Endothelial cell of umbilical vein (primary cell): ENCODE results near the gene DAG1. TPM values are rescaled to one million over a fixed set of nuclear protein-coding genes. Genes with fewer than 3 reads are reported as not detected.

Source experiments
- BruUV-seq: library from RNA; stranded (reverse); fragments of 400-500 nt; replicated peaks from 2 replicates; lab custom pipeline; 2021; lab: Mats Ljungman, UMichigan
- CTCF ChIA-PET: fragments of 300-600, 350-600 bp; sonication (Branson Sonifier 250); formaldehyde crosslinking; loops from one replicate; lab custom pipeline; 2021; ENCODE audit warnings: antibody characterized with exemption, inconsistent platforms; lab: Charles Lee
- POLR2A ChIA-PET: fragments of 300-600, 350-600 bp; sonication (Branson Sonifier 250); formaldehyde crosslinking; loops from one replicate; lab custom pipeline; 2021; ENCODE audit warnings: antibody characterized with exemption, inconsistent platforms; lab: Charles Lee
- DNase-seq: peaks from one replicate; pipeline ENCODE4 v3.0.0-alpha.2; 2011; ENCODE audit warnings: low read depth, low spot score
- FAIRE-seq: peaks from 2 replicates; lab custom pipeline; 2011; peaks lifted over from hg19 to GRCh38; lab: Jason Lieb, UNC
- H2AFZ ChIP-seq: 2 replicates; pipeline ENCODE4 v1.6.0; 2012; ENCODE audit warnings: low read depth, low read length, control low read depth, inconsistent platforms
- H3K27ac ChIP-seq: 2 replicates; pipeline ENCODE4 v1.5.1; 2011; ENCODE audit warnings: low read depth, mild to moderate bottlenecking, control low read depth, low read length, moderate library complexity; ENCODE audit not compliant: insufficient read depth
- H3K27me3 ChIP-seq, 2 experiments: 2 replicates each; pipeline versions ENCODE4 v1.6.0 to v1.6.1; 2011; ENCODE audit warnings: low read length in 2 of 2, mixed read lengths in 1 of 2; ENCODE audit not compliant: control insufficient read depth in 2 of 2, insufficient read depth in 2 of 2
- H3K36me3 ChIP-seq, 2 experiments: 2 replicates in 1 of 2; 3 replicates in 1 of 2; pipeline ENCODE4 v1.5.1; 2011; ENCODE audit warnings: low read length in 2 of 2, mild to moderate bottlenecking in 1 of 2, moderate library complexity in 1 of 2; ENCODE audit not compliant: control insufficient read depth in 2 of 2, insufficient read depth in 2 of 2; ENCODE audit errors: extremely low read depth in 1 of 2
- H3K4me1 ChIP-seq: 3 replicates; pipeline ENCODE4 v1.5.1; 2011; ENCODE audit warnings: mild to moderate bottlenecking, low read length; ENCODE audit not compliant: control insufficient read depth, insufficient read depth; ENCODE audit errors: extremely low read depth
- H3K4me2 ChIP-seq: 2 replicates; pipeline ENCODE4 v1.6.1; 2011; ENCODE audit warnings: low read length, control low read depth, mixed read lengths; ENCODE audit not compliant: insufficient read depth
- H3K4me3 ChIP-seq, 3 experiments: fragments of 200-600 bp in 1 of 3; sonication (generic), shearing (Covaris generic) in 1 of 3; replicated peaks in 1 of 3; 2 replicates each; pipeline ENCODE4 v1.5.1; 2011 to 2016; ENCODE audit warnings: control low read depth in 3 of 3, low read length in 3 of 3, mild to moderate bottlenecking in 2 of 3, inconsistent platforms in 1 of 3, low read depth in 1 of 3, moderate library complexity in 1 of 3; ENCODE audit not compliant: insufficient read depth in 1 of 3
- H3K79me2 ChIP-seq: 2 replicates; pipeline ENCODE4 v1.6.0; 2012; ENCODE audit warnings: low read length, inconsistent platforms; ENCODE audit not compliant: control insufficient read depth, insufficient read depth
- H3K9ac ChIP-seq: replicated peaks from 2 replicates; pipeline ENCODE3; 2011; ENCODE audit warnings: low read length, control low read depth; ENCODE audit not compliant: insufficient read depth; ENCODE audit errors: extremely low read depth
- H3K9me1 ChIP-seq: replicated peaks from 3 replicates; pipeline ENCODE4 v1.6.0; 2011; ENCODE audit warnings: mild to moderate bottlenecking, low read length; ENCODE audit not compliant: control insufficient read depth, insufficient read depth; ENCODE audit errors: extremely low read depth
- H3K9me3 ChIP-seq: replicated peaks from 2 replicates; pipeline ENCODE4 v1.5.1; 2012; ENCODE audit warnings: low read length, inconsistent platforms; ENCODE audit not compliant: control insufficient read depth, insufficient read depth
- H4K20me1 ChIP-seq: replicated peaks from 2 replicates; pipeline ENCODE3; 2011; ENCODE audit warnings: mild to moderate bottlenecking, low read length; ENCODE audit not compliant: control insufficient read depth, insufficient read depth; ENCODE audit errors: extremely low read depth
- EZH2 ChIP-seq: IDR thresholded peaks from 2 replicates; pipeline ENCODE4 v1.6.1; 2012; ENCODE audit warnings: borderline replicate concordance, low read depth, mild to moderate bottlenecking, moderate library complexity, low read length, inconsistent platforms; ENCODE audit not compliant: severe bottlenecking
- FOS ChIP-seq: IDR thresholded peaks from 2 replicates; pipeline ENCODE4 v1.6.1; 2011; ENCODE audit warnings: mild to moderate bottlenecking, low read length, moderate library complexity, borderline replicate concordance; ENCODE audit not compliant: insufficient read depth
- GATA2 ChIP-seq: IDR thresholded peaks from 2 replicates; pipeline ENCODE4 v1.7.0; 2011; ENCODE audit warnings: low read depth, mild to moderate bottlenecking, moderate library complexity, mixed read lengths, low read length; ENCODE audit not compliant: insufficient read length, insufficient read depth
- JUN ChIP-seq: IDR thresholded peaks from 2 replicates; pipeline ENCODE4 v1.6.1; 2011; ENCODE audit warnings: borderline replicate concordance, low read depth; ENCODE audit not compliant: insufficient read length, insufficient read depth
- MYC ChIP-seq: IDR thresholded peaks from one replicate; pipeline ENCODE4 v1.6.1; 2011; ENCODE audit warnings: mild to moderate bottlenecking, low read depth, low read length
- POLR2A ChIP-seq: IDR thresholded peaks from 2 replicates; pipeline ENCODE4 v1.6.1; 2012; ENCODE audit warnings: low read depth, mild to moderate bottlenecking, control low read depth, low read length
- POLR2AphosphoS5 ChIP-seq: IDR thresholded peaks from 2 replicates; pipeline ENCODE4 v1.6.1; 2012; ENCODE audit warnings: low read depth, mild to moderate bottlenecking, control low read depth, low read length, moderate library complexity; ENCODE audit not compliant: insufficient read depth
- dilution Hi-C: fragments of 300-500 bp; cut with MboI; formaldehyde crosslinking; loops from one replicate; pipeline ENCODE4 v1.15.0; 2019; ENCODE audit warnings: low sequenced_read_pairs; ENCODE audit not compliant: extremely low pct_ligation_motif_present
- intact Hi-C: fragments of 100-400 bp; cut with micrococcal nuclease; formaldehyde crosslinking; loops from one replicate; pipeline ENCODE4 v1.10.0; 2022
- polyA plus RNA-seq, 4 experiments: library from polyadenylated mRNA; depleted of rRNA in 3 of 4; stranded (reverse) in 3 of 4; unstranded in 1 of 4; fragments of >200 nt; gene quantifications; 2 replicates each; pipeline versions ENCODE4 v1.2.1 to v1.2.3, GENCODE V29; 2011 to 2012; ENCODE audit warnings: missing spikeins in 1 of 4
- total RNA-seq: library from RNA; stranded (reverse); gene quantifications from 2 replicates; pipeline ENCODE4 v1.2.3, GENCODE V29; 2021
- TF ChIP-seq, protein P1 (sequence below), 2 donors: IDR thresholded peaks; 1 replicate in 1 of 2; 2 replicates in 1 of 2; pipeline ENCODE4 v1.5.1; 2011; ENCODE audit warnings: low read length in 2 of 2, mild to moderate bottlenecking in 2 of 2, moderate library complexity in 2 of 2, control low read depth in 1 of 2, inconsistent platforms in 1 of 2, low read depth in 1 of 2; ENCODE audit not compliant: insufficient read depth in 1 of 2; ENCODE audit errors: extremely low read depth in 1 of 2
- TF ChIP-seq, protein P2 (sequence below): IDR thresholded peaks from 2 replicates; pipeline ENCODE4 v1.6.1; 2011; ENCODE audit not compliant: insufficient read depth, insufficient read length

The DAG1 gene
- total and polyA plus RNA-seq, 2 donors (not counting 3 experiments of a cell fraction or from before 2014, with no cell fraction given): 59.6 to 97.5 TPM

- no peak for TF ChIP-seq JUN
- TF ChIP-seq POLR2A: no peak
- H3K27ac ChIP-seq: no peak overlapping the region
- POLR2A ChIA-PET: no interaction called here
- dilution Hi-C loops (no loop called here), intact Hi-C loops (no loop called here)
- H3K9me3 ChIP-seq: no peaks in the 10 kb centered on the region
- H4K20me1 ChIP-seq: no peaks in the 10 kb centered on the region
- H3K79me2 ChIP-seq: no peaks in the 10 kb centered on the region
- FAIRE-seq (no peak), DNase-seq (no peak)
- H3K36me3 ChIP-seq: peaks cover 0 to 8% of the 10 kb centered on the region in 2 experiments
- H2AFZ ChIP-seq: no peak overlapping the region
- no peak overlapping the region for H3K4me3 ChIP-seq
- BruUV-seq: no TSS peak
- H3K27me3 ChIP-seq: no peaks in the 10 kb centered on the region
- H3K9ac ChIP-seq: no peak overlapping the region
- peaks cover 7% of the 10 kb centered on the region for H3K4me1 ChIP-seq
- CTCF ChIA-PET: interaction anchor here (0.8 to 5.0 kb wide), 5 partner anchors 11 to 135 kb away, joined by 3 to 293 read pairs (median 4); no protein-coding TSS in a partner anchor
- H3K4me2 ChIP-seq: no peak overlapping the region
- H3K9me1 ChIP-seq: no peaks in the 10 kb centered on the region
Observed at GRCh38 chr3:49535971-49536874, 66.2 kb downstream of the DAG1 start.

- peaks cover 0 to 6% of the 10 kb centered on the region in 2 experiments for H3K36me3 ChIP-seq
- intact Hi-C loops: no loop called here
- dilution Hi-C loops: no loop called here
- H3K9ac ChIP-seq: no peak overlapping the region
- no TSS peak for BruUV-seq
- no peak overlapping the region for H3K4me3 ChIP-seq
- H2AFZ ChIP-seq: no peak overlapping the region
- no peaks in the 10 kb centered on the region for H3K9me3 ChIP-seq
- peaks cover 7% of the 10 kb centered on the region for H3K4me1 ChIP-seq
- H4K20me1 ChIP-seq: no peaks in the 10 kb centered on the region
- no peak for FAIRE-seq
- TF ChIP-seq FOS (no peak), POLR2A (no peak), JUN (no peak), POLR2AphosphoS5 (no peak), EZH2 (no peak), MYC (no peak), GATA2 (no peak)
- TF ChIP-seq, protein P1, sequence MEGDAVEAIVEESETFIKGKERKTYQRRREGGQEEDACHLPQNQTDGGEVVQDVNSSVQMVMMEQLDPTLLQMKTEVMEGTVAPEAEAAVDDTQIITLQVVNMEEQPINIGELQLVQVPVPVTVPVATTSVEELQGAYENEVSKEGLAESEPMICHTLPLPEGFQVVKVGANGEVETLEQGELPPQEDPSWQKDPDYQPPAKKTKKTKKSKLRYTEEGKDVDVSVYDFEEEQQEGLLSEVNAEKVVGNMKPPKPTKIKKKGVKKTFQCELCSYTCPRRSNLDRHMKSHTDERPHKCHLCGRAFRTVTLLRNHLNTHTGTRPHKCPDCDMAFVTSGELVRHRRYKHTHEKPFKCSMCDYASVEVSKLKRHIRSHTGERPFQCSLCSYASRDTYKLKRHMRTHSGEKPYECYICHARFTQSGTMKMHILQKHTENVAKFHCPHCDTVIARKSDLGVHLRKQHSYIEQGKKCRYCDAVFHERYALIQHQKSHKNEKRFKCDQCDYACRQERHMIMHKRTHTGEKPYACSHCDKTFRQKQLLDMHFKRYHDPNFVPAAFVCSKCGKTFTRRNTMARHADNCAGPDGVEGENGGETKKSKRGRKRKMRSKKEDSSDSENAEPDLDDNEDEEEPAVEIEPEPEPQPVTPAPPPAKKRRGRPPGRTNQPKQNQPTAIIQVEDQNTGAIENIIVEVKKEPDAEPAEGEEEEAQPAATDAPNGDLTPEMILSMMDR (IDR thresholded peaks at IDR 0.05; ENCODE audit: extremely low read depth in 1 of 2, insufficient read depth in 1 of 2, low read depth in 1 of 2, low read length in 2 of 2): no peak
- TF ChIP-seq, protein P2, sequence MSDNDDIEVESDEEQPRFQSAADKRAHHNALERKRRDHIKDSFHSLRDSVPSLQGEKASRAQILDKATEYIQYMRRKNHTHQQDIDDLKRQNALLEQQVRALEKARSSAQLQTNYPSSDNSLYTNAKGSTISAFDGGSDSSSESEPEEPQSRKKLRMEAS: no peak
- ChIA-PET POLR2A (no interaction called here), CTCF (interaction anchor here (0.8 to 5.0 kb wide), 6 partner anchors 11 to 363 kb away, joined by 3 to 293 read pairs (median 4); no protein-coding TSS in a partner anchor)
- no peaks in the 10 kb centered on the region for H3K9me1 ChIP-seq
- H3K79me2 ChIP-seq: no peaks in the 10 kb centered on the region
- no peak overlapping the region for H3K4me2 ChIP-seq
- no peaks in the 10 kb centered on the region for H3K27me3 ChIP-seq
- no peak overlapping the region for H3K27ac ChIP-seq
- no peak for DNase-seq
Observed at GRCh38 chr3:49536875-49537533, 66.9 kb downstream of the DAG1 start.
